H1 (cell line): ENCODE measurements around the gene TMEM269. TPM values are rescaled to one million over a fixed set of nuclear protein-coding genes. Genes with fewer than 3 reads are reported as not detected.

Experiments used
- CTCF ChIA-PET: fragments of 300-600 bp; sonication (Branson Sonifier 250); formaldehyde crosslinking; loops from one replicate; lab custom pipeline; 2021; ENCODE audit not compliant: partially characterized antibody; lab: Charles Lee
- POLR2A ChIA-PET: fragments of 300-600 bp; sonication (Branson Sonifier 250); formaldehyde crosslinking; loops from one replicate; lab custom pipeline; 2021; ENCODE audit warnings: inconsistent platforms; ENCODE audit not compliant: partially characterized antibody; lab: Charles Lee
- DNase-seq, 2 experiments: peaks; one replicate each; pipeline versions ENCODE4 v3.0.0 to v3.0.0-alpha.2; 2010 to 2022; ENCODE audit warnings: low spot score in 2 of 2, low read depth in 1 of 2, mixed read lengths in 1 of 2
- FAIRE-seq: peaks from 2 replicates; lab custom pipeline; 2011; peaks lifted over from hg19 to GRCh38; lab: Jason Lieb, UNC
- H2AFZ ChIP-seq: 2 replicates; pipeline ENCODE4 v1.8.1; 2012; ENCODE audit warnings: low read length, inconsistent platforms
- H2AK5ac ChIP-seq: 2 replicates; pipeline ENCODE4 v1.6.1; 2013; ENCODE audit warnings: low read depth, low read length
- H2BK120ac ChIP-seq: replicated peaks from 2 replicates; pipeline ENCODE3; 2013; ENCODE audit warnings: low read depth, low read length, inconsistent platforms
- H2BK12ac ChIP-seq: 2 replicates; pipeline ENCODE4 v1.6.1; 2013; ENCODE audit warnings: low read depth, low read length
- H2BK15ac ChIP-seq: 2 replicates; pipeline ENCODE4 v1.6.1; 2013; ENCODE audit warnings: low read length
- H2BK20ac ChIP-seq: 2 replicates; pipeline ENCODE4 v1.6.1; 2013; ENCODE audit warnings: low read length
- H2BK5ac ChIP-seq: 2 replicates; pipeline ENCODE4 v1.6.1; 2013; ENCODE audit warnings: low read depth, low read length
- H3K14ac ChIP-seq: 2 replicates; pipeline ENCODE4 v1.6.1; 2013; ENCODE audit warnings: inconsistent platforms; ENCODE audit not compliant: insufficient read length
- H3K18ac ChIP-seq: 2 replicates; pipeline ENCODE4 v1.6.1; 2013; ENCODE audit warnings: low read length; ENCODE audit errors: extremely low read depth
- H3K23ac ChIP-seq: 2 replicates; pipeline ENCODE4 v1.6.1; 2013; ENCODE audit warnings: inconsistent platforms; ENCODE audit not compliant: insufficient read length
- H3K23me2 ChIP-seq: 2 replicates; pipeline ENCODE4 v1.6.1; 2013; ENCODE audit warnings: low read depth, low read length
- H3K27ac ChIP-seq: 2 replicates; pipeline ENCODE4 v1.6.1; 2011; ENCODE audit warnings: low read depth, low read length, inconsistent platforms
- H3K27me3 ChIP-seq, 4 experiments: replicated peaks in 1 of 4; 1 replicate in 1 of 4; 2 replicates in 3 of 4; pipeline versions ENCODE4 v1.6.1 to v1.8.1; 2011 to 2013; ENCODE audit warnings: low read length in 3 of 4, mild to moderate bottlenecking in 3 of 4, inconsistent platforms in 2 of 4, mixed read lengths in 2 of 4, moderate library complexity in 1 of 4; ENCODE audit not compliant: control insufficient read depth in 3 of 4, insufficient read depth in 3 of 4; ENCODE audit errors: extremely low read depth in 1 of 4
- H3K36me3 ChIP-seq, 4 experiments: 2 replicates each; pipeline versions ENCODE4 v1.6.1 to v1.8.1; 2011 to 2013; ENCODE audit warnings: mild to moderate bottlenecking in 4 of 4, low read length in 3 of 4, moderate library complexity in 2 of 4, control low read depth in 1 of 4, inconsistent platforms in 1 of 4; ENCODE audit not compliant: insufficient read depth in 4 of 4, control insufficient read depth in 2 of 4
- H3K4ac ChIP-seq: replicated peaks from 2 replicates; pipeline ENCODE3; 2013; ENCODE audit warnings: low read length, low read depth, mixed read lengths, inconsistent platforms; ENCODE audit not compliant: insufficient read length
- H3K4me1 ChIP-seq, 4 experiments: replicated peaks in 1 of 4; 1 replicate in 1 of 4; 2 replicates in 3 of 4; pipeline versions ENCODE4 v1.6.1 to v1.8.1; 2011 to 2013; ENCODE audit warnings: low read length in 3 of 4, inconsistent platforms in 2 of 4, mixed read lengths in 1 of 4; ENCODE audit not compliant: insufficient read depth in 4 of 4, control insufficient read depth in 3 of 4
- H3K4me2 ChIP-seq, 2 experiments: 2 replicates each; pipeline versions ENCODE4 v1.6.1 to v1.8.1; 2011 to 2013; ENCODE audit warnings: low read depth in 2 of 2, low read length in 2 of 2, control low read depth in 1 of 2, inconsistent platforms in 1 of 2, mild to moderate bottlenecking in 1 of 2; ENCODE audit not compliant: insufficient read depth in 1 of 2
- H3K4me3 ChIP-seq, 4 experiments: fragments of 200-600, 300-600 bp in 1 of 4; sonication (generic), shearing (Covaris generic), sonication (Bioruptor Twin) in 1 of 4; 2 replicates each; pipeline versions ENCODE4 v1.5.1 to v1.8.1; 2011 to 2016; ENCODE audit warnings: low read length in 4 of 4, low read depth in 3 of 4, control low read depth in 2 of 4, inconsistent platforms in 2 of 4, mild to moderate bottlenecking in 2 of 4, mixed read lengths in 1 of 4, moderate library complexity in 1 of 4; ENCODE audit not compliant: insufficient read depth in 2 of 4; ENCODE audit errors: extremely low read depth in 1 of 4
- H3K56ac ChIP-seq: replicated peaks from 2 replicates; pipeline ENCODE3; 2013; ENCODE audit warnings: low read depth, mild to moderate bottlenecking, mixed read lengths, low read length, inconsistent platforms; ENCODE audit not compliant: insufficient read length
- H3K79me1 ChIP-seq: 2 replicates; pipeline ENCODE4 v1.6.1; 2013; ENCODE audit warnings: low read depth, low read length, control low read depth
- H3K79me2 ChIP-seq, 2 experiments: 2 replicates each; pipeline versions ENCODE4 v1.6.1 to v1.8.1; 2012 to 2013; ENCODE audit warnings: low read length in 2 of 2, mild to moderate bottlenecking in 2 of 2, inconsistent platforms in 1 of 2; ENCODE audit not compliant: insufficient read depth in 2 of 2, control insufficient read depth in 1 of 2
- H3K9ac ChIP-seq, 4 experiments: replicated peaks in 1 of 4; 1 replicate in 1 of 4; 2 replicates in 3 of 4; pipeline versions ENCODE4 v1.6.1 to v1.8.1; 2011 to 2013; ENCODE audit warnings: low read depth in 3 of 4, low read length in 3 of 4, control low read depth in 2 of 4, mild to moderate bottlenecking in 2 of 4, moderate library complexity in 2 of 4, inconsistent platforms in 1 of 4; ENCODE audit errors: extremely low read depth in 1 of 4
- H3K9me3 ChIP-seq, 2 experiments: 2 replicates each; pipeline versions ENCODE4 v1.6.1 to v1.8.1; 2012 to 2013; ENCODE audit warnings: mild to moderate bottlenecking in 2 of 2, moderate library complexity in 2 of 2, control low read depth in 1 of 2, inconsistent platforms in 1 of 2, low read depth in 1 of 2, low read length in 1 of 2, mixed read lengths in 1 of 2; ENCODE audit not compliant: insufficient read depth in 2 of 2
- H4K20me1 ChIP-seq, 2 experiments: replicated peaks in 1 of 2; 2 replicates each; pipeline versions ENCODE3 to v1.8.1; 2011 to 2013; ENCODE audit warnings: inconsistent platforms in 2 of 2, low read length in 2 of 2, mild to moderate bottlenecking in 1 of 2; ENCODE audit not compliant: insufficient read depth in 2 of 2, control insufficient read depth in 1 of 2
- H4K5ac ChIP-seq: 2 replicates; pipeline ENCODE4 v1.6.1; 2013; ENCODE audit warnings: low read length, low read depth, mixed read lengths, inconsistent platforms; ENCODE audit not compliant: insufficient read length
- H4K8ac ChIP-seq: 2 replicates; pipeline ENCODE4 v1.8.0; 2013; ENCODE audit warnings: mild to moderate bottlenecking, moderate library complexity, low read length, inconsistent platforms; ENCODE audit not compliant: insufficient read depth; ENCODE audit errors: extremely low read depth
- H4K91ac ChIP-seq: replicated peaks from 2 replicates; pipeline ENCODE3; 2013; ENCODE audit warnings: low read length, mixed read lengths, inconsistent platforms; ENCODE audit not compliant: insufficient read length
- ATF2 ChIP-seq: IDR thresholded peaks from 2 replicates; pipeline ENCODE4 v1.6.1; 2012; ENCODE audit warnings: low read length, inconsistent platforms
- HDAC2 ChIP-seq, 2 experiments: fragments of 300-600 bp in 1 of 2; sonication (generic) in 1 of 2; IDR thresholded peaks; 2 replicates each; pipeline ENCODE4 v1.6.1; 2011 to 2012; ENCODE audit warnings: low read depth in 2 of 2, low read length in 2 of 2, mild to moderate bottlenecking in 2 of 2, moderate library complexity in 2 of 2, borderline replicate concordance in 1 of 2, inconsistent platforms in 1 of 2
- KDM5A ChIP-seq: fragments of 200-600 bp; IDR thresholded peaks from 2 replicates; pipeline ENCODE4 v1.7.1; 2012; ENCODE audit warnings: mild to moderate bottlenecking, low read length, inconsistent platforms, mixed read lengths
- NANOG ChIP-seq: IDR thresholded peaks from 2 replicates; pipeline ENCODE4 v1.6.1; 2011; ENCODE audit warnings: low read length, low read depth, mild to moderate bottlenecking, inconsistent platforms; ENCODE audit not compliant: insufficient read depth, poor library complexity, severe bottlenecking
- SAP30 ChIP-seq: fragments of 300-600 bp; sonication (generic); IDR thresholded peaks from 2 replicates; pipeline ENCODE4 v1.7.1; 2012; ENCODE audit warnings: low read length, moderate library complexity, mild to moderate bottlenecking, inconsistent platforms; ENCODE audit not compliant: insufficient read depth, insufficient replicate concordance
- SP2 ChIP-seq: IDR thresholded peaks from 2 replicates; pipeline ENCODE4 v1.6.1; 2012; ENCODE audit warnings: mild to moderate bottlenecking, low read length, inconsistent platforms
- SRF ChIP-seq: IDR thresholded peaks from 2 replicates; pipeline ENCODE4 v1.6.1; 2011; ENCODE audit warnings: mild to moderate bottlenecking, low read depth, low read length, moderate library complexity
- TAF1 ChIP-seq: IDR thresholded peaks from 2 replicates; pipeline ENCODE4 v1.6.1; 2011; ENCODE audit warnings: mild to moderate bottlenecking, low read depth, low read length
- TEAD4 ChIP-seq: IDR thresholded peaks from 2 replicates; pipeline ENCODE4 v1.6.1; 2012; ENCODE audit warnings: low read depth, low read length, inconsistent platforms, mixed read lengths
- YY1 ChIP-seq: IDR thresholded peaks from 2 replicates; pipeline ENCODE4 v1.6.1; 2011; ENCODE audit warnings: low read depth, mild to moderate bottlenecking, low read length
- WGBS, 2 experiments: shearing (Covaris generic) in 1 of 2; methylation state at CpG; one replicate each; pipeline versions ENCODE4 v1.1.6 to v1.1.7; 2013 to 2015; ENCODE audit warnings: low lambda C conversion rate in 2 of 2, mixed read lengths in 2 of 2, inconsistent platforms in 1 of 2, low coverage in 1 of 2, missing lambda C conversion rate in 1 of 2; ENCODE audit not compliant: insufficient replicate concordance in 2 of 2, insufficient coverage in 1 of 2, insufficient read length in 1 of 2; ENCODE audit errors: extremely low coverage in 1 of 2, missing lambda C conversion rate in 1 of 2; 5-methylcytosine and 5-hydroxymethylcytosine counted together
- polyA plus RNA-seq, 7 experiments: library from polyadenylated mRNA; depleted of rRNA in 3 of 7; stranded (reverse) in 5 of 7; unstranded in 2 of 7; fragments of >200 nt in 5 of 7; fragments of 200-250 nt in 2 of 7; gene quantifications; 1 replicate in 5 of 7; 2 replicates in 1 of 7; 4 replicates in 1 of 7; pipeline versions ENCODE4 v1.2.1 to v1.2.3, GENCODE V29; 2011 to 2013; ENCODE audit warnings: missing spikeins in 2 of 7, mixed read lengths in 2 of 7
- total RNA-seq: library from RNA; stranded (reverse); fragmentation: NEBNext Ultra II Directional; extraction: Animal tissue kit (Norgen Biotek cat#: 25700); gene quantifications from 2 replicates; pipeline ENCODE4 v1.2.1, GENCODE V29; 2021

The TMEM269 gene
- total and polyA plus RNA-seq, 2 of the 8 experiments (the other 6 are each of a cell fraction or from before 2014, with no cell fraction given) = 0.14 to 0.35 TPM

GRCh38 chr1:42767510-42768000 is 17.2 kb upstream of the TMEM269 start:
- Histone ChIP-seq H4K5ac (no peak overlapping the region), H2AFZ (no peak overlapping the region), H3K27me3 (no peaks in the 10 kb centered on the region), H3K56ac (no peak overlapping the region), H3K4me1 (peaks cover 0 to 6% (median 3%) of the 10 kb centered on the region in 4 experiments; a peak in 5 of 7 replicates), H3K14ac (no peak overlapping the region), H3K23ac (no peak overlapping the region), H3K23me2 (peaks cover 7% of the 10 kb centered on the region), H3K79me1 (no peaks in the 10 kb centered on the region), H4K20me1 (peaks cover 0 to 4% of the 10 kb centered on the region in 2 experiments), H4K8ac (peak overlapping the region; percentile 75; the same call in 1 of the 2 replicates), H2BK15ac (no peak overlapping the region), H3K36me3 (no peaks in the 10 kb centered on the region), H2BK5ac (0 out of 2 replicates have a peak overlapping the region, but pooled peaks have one; percentile 22), H3K79me2 (peaks cover 6 to 28% of the 10 kb centered on the region in 2 experiments; a peak in 3 of 4 replicates), H3K9me3 (no peaks in the 10 kb centered on the region), H3K18ac (no peak overlapping the region; the same call in 1 of the 2 replicates), H3K27ac (peak overlapping the region; percentile 17; the same call in 1 of the 2 replicates), H2AK5ac (no peak overlapping the region), H2BK12ac (no peak overlapping the region), H3K4me2 (peak overlapping the region; percentile 87 to 90), H3K4ac (no peak overlapping the region), H3K9ac (peak overlapping the region; percentile 52 to 77 (median 59)), H3K4me3 (peak overlapping the region; percentile 79 to 86 (median 82)), H2BK120ac (no peak overlapping the region), H4K91ac (no peak overlapping the region), H2BK20ac (no peak overlapping the region)
- 8% methylated on average over 23 of the region's 23 CpGs; no CpG with 5 or more reads in 1 of the 2 experiments for WGBS, 2 experiments
- DNase-seq (no peak), FAIRE-seq (no peak)
- ChIA-PET POLR2A (interaction anchor here (0.8 to 2.2 kb wide), 10 partner anchors 10 to 221 kb away, joined by 3 to 14 read pairs (median 5); partner anchors contain the start of genes CLDN19 and YBX1), CTCF (interaction anchor here (0.5 to 4.6 kb wide), 6 partner anchors 10 to 155 kb away, joined by 3 to 26 read pairs (median 4); partner anchors contain the start of gene ZNF691)
- TF ChIP-seq NANOG (no peak), HDAC2 (IDR thresholded peaks at IDR 0.05; ENCODE audit: borderline replicate concordance in 1 of 2, low read depth in 2 of 2, low read length in 2 of 2) (peak in 1 of 2 experiments; percentile 9; a peak in 1 of 4 replicates), YY1 (peak; percentile 35; the same call in 1 of the 2 replicates), KDM5A (0 out of 2 replicates have a peak, but pooled peaks have one; percentile 35), SAP30 (peak; percentile 38), SRF (no peak), ATF2 (no peak), SP2 (no peak), TEAD4 (no peak), TAF1 (peak; percentile 2; the same call in 1 of the 2 replicates)
